ENCODE results near the gene AKAP13.

AKAP13 gene

DNA sequence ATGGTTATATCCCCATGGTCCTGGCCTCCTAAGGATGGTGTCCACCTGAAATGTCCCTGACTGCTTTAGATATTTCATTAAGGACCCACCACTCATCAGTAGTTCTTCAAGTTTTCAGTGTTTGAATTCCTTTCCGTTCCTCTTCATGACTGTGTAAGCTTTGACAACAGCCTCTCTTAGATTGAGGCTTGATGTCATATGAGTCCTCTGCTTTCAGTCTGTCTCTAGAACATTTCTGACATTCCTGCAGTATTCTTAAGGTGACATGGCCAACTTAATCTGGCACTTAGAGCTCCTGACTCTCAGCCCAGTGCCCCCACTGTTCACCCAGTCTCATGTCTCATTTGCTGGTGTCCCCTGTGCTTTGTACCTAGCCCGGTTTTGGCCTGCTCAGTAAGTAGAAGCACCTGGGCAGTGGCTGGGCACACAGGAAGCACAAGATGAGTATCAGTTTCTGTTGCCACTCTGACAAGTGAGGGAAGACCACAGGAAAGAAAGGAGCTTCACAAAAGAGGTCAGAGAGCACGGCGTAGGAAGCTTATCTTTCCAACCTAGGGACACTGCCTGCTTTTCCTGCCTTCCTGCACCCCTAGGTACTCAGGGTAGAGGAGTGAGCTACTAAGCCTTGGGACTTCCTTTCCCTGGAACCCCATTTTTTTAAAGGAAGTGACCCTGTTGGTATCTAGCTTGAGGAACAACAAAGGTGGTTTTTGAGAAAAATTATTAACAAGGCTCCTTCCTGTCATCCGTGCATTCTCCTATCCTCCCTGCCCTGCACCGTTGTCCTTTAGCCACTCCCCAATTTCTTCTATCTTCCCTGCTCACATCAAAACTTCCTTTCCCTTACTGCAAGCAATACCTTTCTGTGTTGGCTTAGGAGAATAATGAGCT lies 311.2 kb downstream of the AKAP13 start:
- H3K4me1 ChIP-seq (ENCODE audit: control insufficient read depth, insufficient read depth, low read length), result no peaks in the 10 kb centered on the region
- H3K9ac ChIP-seq (ENCODE audit: low read length), result peak overlapping the region; percentile 10
- H3K27ac ChIP-seq (ENCODE audit: low read depth, low read length), result no peak overlapping the region
- peak overlapping the region; percentile 40 for H3K4me3 ChIP-seq (ENCODE audit: low read length)
- H3K36me3 ChIP-seq (ENCODE audit: control insufficient read depth, insufficient read depth, low read length), result peaks cover 9% of the 10 kb centered on the region
- no peaks in the 10 kb centered on the region for H3K27me3 ChIP-seq (ENCODE audit: control insufficient read depth, insufficient read depth, low read length)

DNA sequence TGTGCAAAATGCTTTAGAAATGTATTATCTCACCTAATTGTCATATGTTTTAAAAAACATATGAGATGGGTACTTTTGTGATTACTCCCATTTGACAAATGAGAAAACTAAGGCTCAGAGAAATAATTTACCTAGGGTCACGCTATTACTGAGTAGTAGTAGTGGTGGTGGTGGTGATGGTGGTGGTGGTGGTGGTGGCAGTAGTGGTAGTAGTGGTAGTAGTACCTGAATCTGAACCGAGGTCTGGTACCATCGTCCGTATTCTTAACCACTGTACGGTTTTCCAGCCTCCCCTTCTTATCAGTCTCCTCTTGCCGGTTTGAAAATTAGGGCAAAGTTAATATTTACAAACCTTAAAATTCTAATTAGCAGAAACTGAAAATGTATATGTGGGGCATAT lies 311.9 kb downstream of the AKAP13 start:
- Histone ChIP-seq H3K4me1 (ENCODE audit: control insufficient read depth, insufficient read depth, low read length) (no peaks in the 10 kb centered on the region), H3K4me3 (ENCODE audit: low read length) (no peak overlapping the region), H3K27me3 (ENCODE audit: control insufficient read depth, insufficient read depth, low read length) (no peaks in the 10 kb centered on the region), H3K9ac (ENCODE audit: low read length) (no peak overlapping the region), H3K27ac (ENCODE audit: low read depth, low read length) (no peak overlapping the region), H3K36me3 (ENCODE audit: control insufficient read depth, insufficient read depth, low read length) (peaks cover 12% of the 10 kb centered on the region)

GRCh38 chr15:85692873-85693272 lies 312.5 kb downstream of the AKAP13 start:
- peaks cover 12% of the 10 kb centered on the region for H3K36me3 ChIP-seq (ENCODE audit: control insufficient read depth, insufficient read depth, low read length)

DNA sequence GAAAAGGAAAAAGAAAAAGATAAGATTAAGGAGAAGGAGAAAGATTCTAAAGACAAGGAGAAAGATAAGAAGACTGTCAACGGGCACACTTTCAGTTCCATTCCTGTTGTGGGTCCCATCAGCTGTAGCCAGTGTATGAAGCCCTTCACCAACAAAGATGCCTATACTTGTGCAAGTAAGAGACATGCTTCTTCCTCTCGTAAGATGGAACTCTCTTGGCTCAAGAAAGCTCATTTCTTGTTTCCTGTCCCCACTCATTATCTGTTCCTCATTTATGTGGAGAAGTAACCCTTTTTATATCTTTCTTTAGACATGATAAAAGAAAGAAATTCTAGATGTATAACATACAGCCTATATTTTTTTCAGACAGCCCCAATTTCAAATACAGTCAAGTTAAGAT lies 312.9 kb downstream of the AKAP13 start:
- Histone ChIP-seq H3K4me1 (ENCODE audit: control insufficient read depth, insufficient read depth, low read length) (no peaks in the 10 kb centered on the region), H3K27me3 (ENCODE audit: control insufficient read depth, insufficient read depth, low read length) (no peaks in the 10 kb centered on the region), H3K4me3 (ENCODE audit: low read length) (no peak overlapping the region), H3K36me3 (ENCODE audit: control insufficient read depth, insufficient read depth, low read length) (peaks cover 12% of the 10 kb centered on the region), H3K27ac (ENCODE audit: low read depth, low read length) (no peak overlapping the region), H3K9ac (ENCODE audit: low read length) (no peak overlapping the region)

More at GRCh38 chr15:85692873-85693272, 312.5 kb downstream of the AKAP13 start:
- no peak overlapping the region for H3K4me3 ChIP-seq (ENCODE audit: low read length)
- no peak overlapping the region for H3K27ac ChIP-seq (ENCODE audit: low read depth, low read length)
- H3K9ac ChIP-seq (ENCODE audit: low read length), result no peak overlapping the region
- H3K27me3 ChIP-seq (ENCODE audit: control insufficient read depth, insufficient read depth, low read length), result no peaks in the 10 kb centered on the region
- H3K4me1 ChIP-seq (ENCODE audit: control insufficient read depth, insufficient read depth, low read length), result no peaks in the 10 kb centered on the region

DNA sequence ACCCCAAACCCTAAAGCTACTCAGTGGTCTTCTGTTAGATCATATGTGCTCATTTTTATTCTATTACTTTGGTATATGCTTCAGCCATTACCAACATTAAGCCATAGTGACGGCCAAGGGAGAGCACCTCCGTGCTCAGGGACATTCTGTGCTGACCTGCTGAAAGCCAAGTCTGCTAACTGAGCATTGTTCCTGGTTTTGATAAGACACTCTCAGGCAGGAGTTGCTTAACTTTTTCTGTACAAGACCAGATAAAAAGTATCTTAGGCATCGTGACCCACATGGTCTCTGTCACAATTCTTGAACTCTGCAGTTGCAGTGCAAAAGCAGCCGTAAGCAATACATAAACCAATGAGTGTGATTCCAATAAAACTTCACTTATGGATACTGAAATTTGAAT lies 313.7 kb downstream of the AKAP13 start:
- H3K9ac ChIP-seq (ENCODE audit: low read length), result no peak overlapping the region
- peaks cover 12% of the 10 kb centered on the region for H3K36me3 ChIP-seq (ENCODE audit: control insufficient read depth, insufficient read depth, low read length)
- H3K27ac ChIP-seq (ENCODE audit: low read depth, low read length), result no peak overlapping the region
- H3K4me1 ChIP-seq (ENCODE audit: control insufficient read depth, insufficient read depth, low read length), result no peaks in the 10 kb centered on the region
- H3K27me3 ChIP-seq (ENCODE audit: control insufficient read depth, insufficient read depth, low read length), result no peaks in the 10 kb centered on the region
- H3K4me3 ChIP-seq (ENCODE audit: low read length), result no peak overlapping the region

- no peak overlapping the region for H3K27ac ChIP-seq (ENCODE audit: low read depth, low read length)
- H3K4me3 ChIP-seq (ENCODE audit: low read length), result no peak overlapping the region
- H3K27me3 ChIP-seq (ENCODE audit: control insufficient read depth, insufficient read depth, low read length), result no peaks in the 10 kb centered on the region
- H3K36me3 ChIP-seq (ENCODE audit: control insufficient read depth, insufficient read depth, low read length), result peaks cover 3% of the 10 kb centered on the region
- no peak overlapping the region for H3K9ac ChIP-seq (ENCODE audit: low read length)
- H3K4me1 ChIP-seq (ENCODE audit: control insufficient read depth, insufficient read depth, low read length), result peaks cover 14% of the 10 kb centered on the region
Observed at GRCh38 chr15:85700767-85701166, 320.4 kb downstream of the AKAP13 start.

DNA sequence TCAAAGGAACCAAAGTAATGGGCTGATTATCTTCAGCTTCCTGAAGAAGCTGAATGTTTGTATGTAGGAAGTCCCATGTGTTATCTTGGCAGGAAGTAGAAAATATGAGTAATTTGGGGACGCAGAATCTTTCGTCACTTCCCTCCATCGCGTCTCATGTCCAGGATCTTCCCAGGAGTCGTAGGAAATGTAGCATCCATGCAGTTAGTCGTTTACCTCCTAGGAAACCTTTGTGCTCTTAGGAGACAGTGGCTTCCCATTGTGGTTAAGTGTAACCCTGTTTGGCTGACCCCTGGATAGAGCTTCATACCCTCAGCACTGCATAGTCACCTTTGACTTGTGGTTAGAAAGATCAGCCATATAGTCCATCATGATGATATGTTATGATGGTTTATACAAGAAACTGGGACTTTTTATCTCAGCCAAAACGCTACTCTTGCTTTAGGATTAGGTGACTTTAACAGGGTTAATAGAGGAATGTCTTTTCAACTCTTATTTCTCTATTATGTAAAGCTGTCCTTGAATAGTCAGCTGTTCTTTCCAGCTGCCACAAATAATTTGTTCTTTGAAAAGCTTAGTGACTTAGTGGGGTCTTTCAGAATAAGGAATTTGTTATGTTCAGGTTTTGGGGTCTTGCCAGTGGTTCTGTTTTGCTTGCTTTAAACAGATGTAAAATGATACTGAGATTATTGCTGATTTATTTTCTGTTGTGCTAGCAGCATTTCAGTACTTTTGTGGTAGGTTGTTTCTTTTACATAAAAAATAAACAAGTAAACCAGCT lies 322.1 kb downstream of the AKAP13 start:
- Histone ChIP-seq H3K27ac (ENCODE audit: low read depth, low read length) (peak overlapping the region; percentile 37), H3K36me3 (ENCODE audit: control insufficient read depth, insufficient read depth, low read length) (no peaks in the 10 kb centered on the region), H3K4me3 (ENCODE audit: low read length) (no peak overlapping the region), H3K9ac (ENCODE audit: low read length) (no peak overlapping the region), H3K4me1 (ENCODE audit: control insufficient read depth, insufficient read depth, low read length) (peaks cover 19% of the 10 kb centered on the region), H3K27me3 (ENCODE audit: control insufficient read depth, insufficient read depth, low read length) (no peaks in the 10 kb centered on the region)

DNA sequence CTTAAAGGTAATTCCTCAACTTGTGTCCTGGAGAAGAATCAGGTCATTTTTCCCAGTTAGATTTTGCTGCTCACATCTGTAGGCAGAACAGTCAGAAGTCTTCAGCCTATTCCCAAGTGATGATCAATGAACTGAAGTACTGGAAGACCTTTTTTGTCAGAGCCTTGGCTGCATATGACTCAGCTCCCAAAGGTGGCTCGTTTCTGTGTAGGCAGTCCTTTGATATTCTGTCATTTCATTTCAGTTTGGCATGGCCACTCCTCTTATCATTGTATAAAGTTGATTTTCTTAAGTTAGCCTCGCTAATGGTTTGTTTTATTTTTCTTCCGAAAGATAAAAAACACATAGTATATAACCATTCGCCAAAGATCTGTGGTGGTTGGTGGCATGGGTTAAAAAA lies 323.7 kb downstream of the AKAP13 start:
- Histone ChIP-seq H3K27ac (ENCODE audit: low read depth, low read length) (peak overlapping the region; percentile 57), H3K4me1 (ENCODE audit: control insufficient read depth, insufficient read depth, low read length) (peaks cover 19% of the 10 kb centered on the region), H3K36me3 (ENCODE audit: control insufficient read depth, insufficient read depth, low read length) (no peaks in the 10 kb centered on the region), H3K27me3 (ENCODE audit: control insufficient read depth, insufficient read depth, low read length) (no peaks in the 10 kb centered on the region), H3K4me3 (ENCODE audit: low read length) (no peak overlapping the region), H3K9ac (ENCODE audit: low read length) (no peak overlapping the region)

- no peaks in the 10 kb centered on the region for H3K27me3 ChIP-seq (ENCODE audit: control insufficient read depth, insufficient read depth, low read length)
- H3K27ac ChIP-seq (ENCODE audit: low read depth, low read length), result peak overlapping the region; percentile 57
- H3K36me3 ChIP-seq (ENCODE audit: control insufficient read depth, insufficient read depth, low read length), result peaks cover under 1% of the 10 kb centered on the region
- no peak overlapping the region for H3K9ac ChIP-seq (ENCODE audit: low read length)
- peaks cover 19% of the 10 kb centered on the region for H3K4me1 ChIP-seq (ENCODE audit: control insufficient read depth, insufficient read depth, low read length)
- no peak overlapping the region for H3K4me3 ChIP-seq (ENCODE audit: low read length)
Observed at GRCh38 chr15:85704720-85705429, 324.5 kb downstream of the AKAP13 start.

- H3K27me3 ChIP-seq (ENCODE audit: control insufficient read depth, insufficient read depth, low read length), result no peaks in the 10 kb centered on the region
- peak overlapping the region; percentile 3 for H3K9ac ChIP-seq (ENCODE audit: low read length)
- peak overlapping the region; percentile 29 for H3K4me3 ChIP-seq (ENCODE audit: low read length)
- peaks cover 19% of the 10 kb centered on the region for H3K4me1 ChIP-seq (ENCODE audit: control insufficient read depth, insufficient read depth, low read length)
- peaks cover 12% of the 10 kb centered on the region for H3K36me3 ChIP-seq (ENCODE audit: control insufficient read depth, insufficient read depth, low read length)
- H3K27ac ChIP-seq (ENCODE audit: low read depth, low read length), result peak overlapping the region; percentile 70
Observed at GRCh38 chr15:85706779-85707518, 326.5 kb downstream of the AKAP13 start.

DNA sequence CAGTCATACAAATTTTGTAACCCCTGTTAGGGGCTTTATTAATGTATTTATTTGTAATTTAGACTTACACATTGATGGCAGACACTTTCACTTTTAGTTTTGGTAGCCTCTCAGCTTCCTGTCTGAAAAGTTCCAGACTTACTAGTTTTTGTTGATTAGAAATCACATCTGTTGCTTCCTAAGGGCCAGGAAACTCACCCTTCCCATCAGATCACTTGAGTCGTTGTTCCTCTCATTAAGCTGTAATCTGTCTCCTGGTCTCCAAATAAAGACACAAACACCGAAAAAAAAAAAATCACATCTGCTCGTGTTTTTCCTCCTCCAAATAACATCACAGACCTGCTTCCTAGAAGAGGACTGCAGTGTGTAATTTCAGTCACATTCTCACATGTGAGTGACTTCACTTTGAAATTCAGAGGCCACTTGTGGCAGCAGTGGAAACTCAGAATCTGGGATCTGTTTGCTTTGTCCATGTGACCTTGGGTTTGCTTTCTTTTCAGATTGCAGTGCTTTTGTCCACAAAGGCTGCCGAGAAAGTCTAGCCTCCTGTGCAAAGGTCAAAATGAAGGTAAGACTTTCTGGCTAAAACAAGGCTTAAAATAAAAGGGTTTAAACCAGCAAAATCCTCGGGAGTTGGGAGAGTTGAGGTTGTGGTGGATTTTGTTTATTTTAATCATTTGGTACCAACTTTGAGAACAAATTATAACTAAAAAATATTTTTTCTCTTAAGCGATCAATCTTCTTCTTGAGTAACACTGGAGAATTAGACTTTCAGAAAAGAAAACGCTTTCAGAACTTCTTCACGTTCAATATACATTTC lies 327.3 kb downstream of the AKAP13 start:
- Histone ChIP-seq H3K27me3 (ENCODE audit: control insufficient read depth, insufficient read depth, low read length) (no peaks in the 10 kb centered on the region), H3K9ac (ENCODE audit: low read length) (peak overlapping the region; percentile 22), H3K4me1 (ENCODE audit: control insufficient read depth, insufficient read depth, low read length) (peaks cover 15% of the 10 kb centered on the region), H3K36me3 (ENCODE audit: control insufficient read depth, insufficient read depth, low read length) (peaks cover 13% of the 10 kb centered on the region), H3K27ac (ENCODE audit: low read depth, low read length) (peak overlapping the region; percentile 70), H3K4me3 (ENCODE audit: low read length) (peak overlapping the region; percentile 45)

Data from rectal smooth muscle tissue (tissue), 1 donor.